D721Med (cell line): ENCODE measurements around the gene SMG7.

Experiments
- DNase-seq: peaks from one replicate; pipeline ENCODE4 v3.0.0; 2011; ENCODE audit warnings: low spot score; ENCODE audit not compliant: insufficient read length
- FAIRE-seq: peaks from 2 replicates; lab custom pipeline; 2011; peaks lifted over from hg19 to GRCh38; lab: Jason Lieb, UNC
- CTCF ChIP-seq: IDR thresholded peaks from 2 replicates; pipeline ENCODE4 v1.5.1; 2012; ENCODE audit warnings: mild to moderate bottlenecking, control low read depth; ENCODE audit not compliant: insufficient read depth; ENCODE audit errors: missing control alignments

The SMG7 gene

DNA sequence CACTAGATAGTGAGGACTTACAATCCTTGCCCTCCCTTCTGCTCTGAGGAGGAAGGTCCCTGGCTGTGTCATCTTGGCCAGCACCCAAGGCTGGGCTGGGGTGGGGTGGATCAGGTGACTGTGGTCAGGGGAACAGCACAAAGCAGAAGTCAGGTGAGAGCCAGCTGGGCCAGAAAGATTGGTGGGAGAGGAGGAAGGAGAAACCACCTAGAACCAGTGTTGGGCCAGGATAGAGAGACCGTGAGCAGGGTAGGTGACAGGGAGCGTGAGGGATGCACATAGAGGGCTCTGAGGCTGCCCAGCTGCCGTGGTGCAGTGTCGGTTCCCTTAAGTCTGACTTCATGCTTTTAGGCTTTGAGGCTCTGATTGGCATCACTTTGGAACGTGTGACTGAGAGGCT lies 95.3 kb downstream of the SMG7 start:
- TF ChIP-seq CTCF, result no peak
- FAIRE-seq (no peak), DNase-seq (no peak)

GRCh38 chr1:183568176-183569021 lies 96.1 kb downstream of the SMG7 start:
- DNase-seq (no peak), FAIRE-seq (no peak)
- no peak for TF ChIP-seq CTCF

- TF ChIP-seq CTCF, result no peak
- no peak for FAIRE-seq
- DNase-seq, result no peak
These were observed 96.8 kb downstream of the SMG7 start for GRCh38 chr1:183569141-183569540.

DNA sequence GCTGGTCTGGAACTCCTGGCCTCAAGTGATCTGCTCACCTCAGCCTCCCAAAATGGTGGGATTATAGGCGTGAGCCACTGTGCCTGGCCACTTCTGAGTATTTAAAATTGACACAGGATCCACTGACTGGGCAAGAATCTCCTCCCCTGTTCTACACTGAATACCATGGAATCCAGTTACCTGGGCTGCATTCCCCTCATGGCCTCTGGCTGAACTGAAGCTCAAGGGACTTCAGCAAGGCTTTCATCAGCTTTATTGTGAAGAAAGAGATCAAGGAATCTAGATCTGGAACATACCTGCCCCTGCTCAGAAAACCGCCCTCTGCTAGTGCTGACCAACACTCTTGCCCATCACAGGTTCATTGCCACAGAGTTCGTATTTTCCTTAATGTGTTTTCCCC lies 97.5 kb downstream of the SMG7 start:
- DNase-seq, result no peak
- no peak for FAIRE-seq
- no peak for TF ChIP-seq CTCF

DNA sequence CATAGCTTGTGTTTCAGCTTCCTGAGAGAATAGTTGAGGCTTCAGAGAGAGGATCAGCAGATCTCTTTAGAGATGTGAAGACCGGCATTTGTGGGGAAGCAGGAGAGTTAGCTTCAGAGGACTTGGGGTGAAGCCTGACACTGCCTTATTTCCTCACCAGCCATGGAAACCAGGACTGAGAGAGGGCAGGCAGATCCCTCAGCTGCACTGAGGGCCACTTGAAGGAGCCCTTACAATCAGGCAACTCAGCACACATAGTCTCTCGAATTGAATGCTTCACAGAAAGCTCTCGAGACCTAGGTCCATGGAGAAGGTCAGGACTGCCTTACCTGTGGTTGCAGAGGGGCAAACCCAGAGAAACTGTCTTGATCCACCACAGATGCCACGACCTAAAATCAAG lies 98.2 kb downstream of the SMG7 start:
- TF ChIP-seq CTCF, result no peak
- FAIRE-seq (no peak), DNase-seq (no peak)

GRCh38 chr1:183571678-183572268 lies 99.5 kb downstream of the SMG7 start:
- no peak for DNase-seq

More at GRCh38 chr1:183571678-183572268, 99.5 kb downstream of the SMG7 start:
- FAIRE-seq, result no peak
- TF ChIP-seq CTCF, result no peak
